CD14-positive monocyte (primary cell): ENCODE data around the gene MORC3. TPM values are rescaled to one million over a fixed set of nuclear protein-coding genes. Genes with fewer than 3 reads are reported as not detected.
"Not testable (repeated sequence)": the region's sequence is repeated elsewhere in the genome, so short reads cannot be mapped to it uniquely, and the experiment has no call there.

ENCODE experiments used
- DNase-seq, 3 donors: peaks; one replicate each; pipeline ENCODE4 v3.0.0-alpha.2; 2011 to 2022
- H2AFZ ChIP-seq: 2 replicates; pipeline ENCODE4 v1.6.0; 2012; ENCODE audit warnings: mild to moderate bottlenecking, low read depth, low read length, inconsistent platforms; ENCODE audit not compliant: insufficient read depth, poor library complexity, severe bottlenecking
- H3K27ac ChIP-seq, 2 donors: 1 replicate in 1 of 2; 2 replicates in 1 of 2; pipeline ENCODE4 v1.5.1; 2012 to 2013; ENCODE audit warnings: low read length in 2 of 2, control low read depth in 1 of 2, inconsistent platforms in 1 of 2, low read depth in 1 of 2, mild to moderate bottlenecking in 1 of 2
- H3K27me3 ChIP-seq, 2 donors: one replicate each; pipeline versions ENCODE4 v1.6.0 to v1.6.1; 2011 to 2013; ENCODE audit warnings: low read length in 2 of 2; ENCODE audit not compliant: control insufficient read depth in 2 of 2, insufficient read depth in 2 of 2
- H3K36me3 ChIP-seq, 2 donors: replicated peaks in 1 of 2; 1 replicate in 1 of 2; 2 replicates in 1 of 2; pipeline versions ENCODE4 v1.5.1 to v1.6.1; 2012 to 2013; ENCODE audit warnings: low read length in 2 of 2, control low read depth in 1 of 2, inconsistent platforms in 1 of 2, mild to moderate bottlenecking in 1 of 2; ENCODE audit not compliant: insufficient read depth in 2 of 2, control insufficient read depth in 1 of 2
- H3K4me1 ChIP-seq, 2 donors: 1 replicate in 1 of 2; 2 replicates in 1 of 2; pipeline versions ENCODE4 v1.5.1 to v1.6.1; 2012 to 2013; ENCODE audit warnings: low read length in 2 of 2, control low read depth in 1 of 2, inconsistent platforms in 1 of 2, mild to moderate bottlenecking in 1 of 2, moderate library complexity in 1 of 2; ENCODE audit not compliant: insufficient read depth in 2 of 2, control insufficient read depth in 1 of 2
- H3K4me2 ChIP-seq: replicated peaks from 2 replicates; pipeline ENCODE3; 2012; ENCODE audit warnings: low read length, moderate library complexity, mild to moderate bottlenecking; ENCODE audit not compliant: poor library complexity, severe bottlenecking; ENCODE audit errors: extremely low read depth
- H3K4me3 ChIP-seq, 3 experiments: fragments of 200-600 bp in 1 of 3; sonication (generic) in 1 of 3; replicated peaks in 1 of 3; 1 replicate in 2 of 3; 2 replicates in 1 of 3; pipeline ENCODE4 v1.5.1; 2011 to 2013; ENCODE audit warnings: low read length in 3 of 3, mild to moderate bottlenecking in 3 of 3, control low read depth in 2 of 3, low read depth in 2 of 3, inconsistent platforms in 1 of 3, moderate library complexity in 1 of 3
- H3K79me2 ChIP-seq: 2 replicates; pipeline ENCODE4 v1.6.0; 2012; ENCODE audit warnings: mild to moderate bottlenecking, control low read depth, inconsistent platforms, low read length, moderate library complexity; ENCODE audit not compliant: insufficient read depth
- H3K9ac ChIP-seq: 2 replicates; pipeline ENCODE4 v1.6.0; 2017; ENCODE audit warnings: low read length, mild to moderate bottlenecking; ENCODE audit not compliant: insufficient read depth, poor library complexity, severe bottlenecking
- H3K9me3 ChIP-seq, 2 donors: replicated peaks in 1 of 2; 1 replicate in 1 of 2; 2 replicates in 1 of 2; pipeline versions ENCODE4 v1.5.1 to v1.6.1; 2012 to 2013; ENCODE audit warnings: low read length in 2 of 2, control low read depth in 1 of 2; ENCODE audit not compliant: control insufficient read depth in 1 of 2, insufficient read depth in 1 of 2
- H4K20me1 ChIP-seq: 2 replicates; pipeline ENCODE4 v1.6.0; 2012; ENCODE audit warnings: mild to moderate bottlenecking, low read length, control low read depth, moderate library complexity; ENCODE audit not compliant: insufficient read depth
- H3K27ac Mint-ChIP-seq, 7 donors: one replicate each; pipeline ENCODE4 v1.8.0; 2020; ENCODE audit warnings: mild to moderate bottlenecking in 7 of 7, mixed read lengths in 7 of 7, moderate library complexity in 6 of 7, inconsistent platforms in 2 of 7
- H3K27me3 Mint-ChIP-seq, 3 donors: one replicate each; pipeline ENCODE4 v1.8.0; 2021 to 2022; ENCODE audit warnings: low read depth in 3 of 3, mild to moderate bottlenecking in 3 of 3, mixed read lengths in 3 of 3, moderate library complexity in 3 of 3, inconsistent platforms in 1 of 3
- H3K36me3 Mint-ChIP-seq, 2 donors: one replicate each; pipeline ENCODE4 v1.8.0; 2020; ENCODE audit warnings: mixed read lengths in 2 of 2, inconsistent platforms in 1 of 2, mild to moderate bottlenecking in 1 of 2
- H3K4me1 Mint-ChIP-seq: one replicate; pipeline ENCODE4 v1.8.0; 2020; ENCODE audit warnings: mild to moderate bottlenecking, mixed read lengths
- H3K4me3 Mint-ChIP-seq, 2 donors: one replicate each; pipeline ENCODE4 v1.8.0; 2020; ENCODE audit warnings: mild to moderate bottlenecking in 2 of 2, mixed read lengths in 2 of 2, moderate library complexity in 1 of 2
- H3K9me3 Mint-ChIP-seq, 7 donors: one replicate each; pipeline ENCODE4 v1.8.0; 2020 to 2022; ENCODE audit warnings: mixed read lengths in 7 of 7, mild to moderate bottlenecking in 6 of 7, moderate library complexity in 6 of 7, inconsistent platforms in 2 of 7
- WGBS: methylation state at CpG from one replicate; pipeline ENCODE4 v1.1.5; 2013; ENCODE audit warnings: missing lambda C conversion rate; ENCODE audit not compliant: insufficient coverage; 5-methylcytosine and 5-hydroxymethylcytosine counted together
- intact Hi-C, 2 donors: fragments of 100-400 bp; cut with micrococcal nuclease; formaldehyde crosslinking; loops; one replicate each; pipeline versions ENCODE4 v1.15.0 to v1.15.1; 2023
- polyA plus RNA-seq, 3 donors: library from polyadenylated mRNA; depleted of rRNA in 1 of 3; unstranded in 2 of 3; stranded (reverse) in 1 of 3; fragments of 300-500 nt in 2 of 3; fragments of >200 nt in 1 of 3; fragmentation: Illumina TruSeq in 2 of 3; gene quantifications; 1 replicate in 2 of 3; 2 replicates in 1 of 3; pipeline ENCODE4 v1.2.3, GENCODE V29; 2012 to 2021
- TF ChIP-seq, protein P1 (sequence below): fragments of 200-600 bp; IDR thresholded peaks from one replicate; pipeline ENCODE4 v1.8.0; 2022; ENCODE audit warnings: antibody characterized with exemption, mild to moderate bottlenecking

MORC3 gene
- polyA plus RNA-seq, 3 donors, result 16.3 to 27.6 (median 25.5) TPM

DNA sequence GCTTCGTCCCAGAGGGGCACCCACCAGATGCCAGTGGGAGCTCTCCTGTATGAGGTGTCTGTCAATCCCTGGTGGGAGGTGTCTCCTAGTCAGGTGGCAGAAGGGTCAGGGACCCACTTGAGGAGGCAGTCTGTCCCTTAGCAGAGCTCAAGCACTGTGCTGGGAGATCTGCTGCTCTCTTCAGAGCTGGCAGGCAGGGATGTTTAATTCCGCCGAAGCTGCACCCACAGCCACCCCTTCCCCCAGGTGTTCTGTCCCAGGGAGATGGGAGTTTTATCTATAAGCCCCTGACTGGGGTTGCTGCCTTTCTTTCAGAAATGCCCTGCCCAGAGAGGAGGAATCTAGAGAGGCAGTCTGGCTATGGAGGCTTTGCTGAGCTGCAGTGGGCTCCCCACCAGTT is 4.0 kb upstream of the MORC3 start:
- H3K4me1 ChIP-seq, result peaks cover 10 to 11% of the 10 kb centered on the region in 2 donors
- 100% methylated on average over 1 of the region's 3 CpGs for WGBS
- H3K4me3 Mint-ChIP-seq, H2AFZ ChIP-seq, H3K4me1 Mint-ChIP-seq, H3K27me3 Mint-ChIP-seq, H3K9me3 ChIP-seq, H4K20me1 ChIP-seq, H3K79me2 ChIP-seq, H3K27ac ChIP-seq, H3K9ac ChIP-seq, H3K36me3 Mint-ChIP-seq, intact Hi-C loops, H3K27ac Mint-ChIP-seq, DNase-seq, H3K4me3 ChIP-seq, H3K36me3 ChIP-seq, H3K4me2 ChIP-seq, H3K27me3 ChIP-seq: not testable (repeated sequence)
- peaks cover 0 to 16% (median 8%) of the 10 kb centered on the region in 7 donors for H3K9me3 Mint-ChIP-seq

DNA sequence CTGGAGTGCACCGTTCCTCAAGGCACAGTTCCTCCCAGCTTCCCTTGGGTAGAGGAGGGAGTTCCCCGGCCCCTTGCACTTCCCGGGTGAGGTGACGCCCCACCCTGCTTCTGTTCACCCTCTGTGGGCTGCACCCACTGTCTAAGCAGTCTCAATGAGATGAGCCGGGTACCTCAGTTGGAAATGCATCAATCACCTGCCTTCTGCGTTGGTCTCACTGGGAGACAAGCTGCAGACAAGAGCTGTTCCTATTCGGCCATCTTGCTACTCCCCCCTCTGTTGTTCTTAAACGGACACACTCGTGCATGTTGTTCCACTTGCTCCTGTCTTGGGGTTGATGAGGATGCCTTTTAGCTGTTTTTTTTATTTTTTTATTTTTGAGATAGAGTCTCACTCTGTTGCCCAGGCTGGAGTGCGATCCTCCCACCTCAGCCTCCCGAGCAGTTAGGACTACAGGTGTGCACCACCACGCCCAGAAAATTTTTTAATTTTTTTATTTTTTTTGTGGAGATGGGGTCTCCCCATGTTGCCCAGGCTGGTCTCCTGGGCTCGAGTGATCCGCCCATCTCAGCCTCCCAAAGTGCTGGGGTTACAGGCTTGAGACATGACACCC is 3.0 kb upstream of the MORC3 start:
- Mint-ChIP-seq H3K9me3 (peaks cover 0 to 16% (median 8%) of the 10 kb centered on the region in 7 donors), H3K4me1 (peaks cover 13% of the 10 kb centered on the region), H3K4me3 (no peak overlapping the region), H3K36me3 (no peaks in the 10 kb centered on the region), H3K27ac (no peak overlapping the region), H3K27me3 (peaks cover 0 to 7% (median 2%) of the 10 kb centered on the region in 3 donors)
- DNase-seq, result no peak
- Histone ChIP-seq H3K27me3 (no peaks in the 10 kb centered on the region), H2AFZ (no peak overlapping the region), H3K9ac (no peak overlapping the region), H3K4me1 (peaks cover 18 to 19% of the 10 kb centered on the region in 2 donors), H3K27ac (no peak overlapping the region), H3K9me3 (peaks cover 0 to 4% of the 10 kb centered on the region in 2 donors), H3K36me3 (no peaks in the 10 kb centered on the region), H3K79me2 (peaks cover 18% of the 10 kb centered on the region), H3K4me3 (no peak overlapping the region), H4K20me1 (peaks cover 12% of the 10 kb centered on the region), H3K4me2 (no peak overlapping the region)
- TF ChIP-seq, protein P1, sequence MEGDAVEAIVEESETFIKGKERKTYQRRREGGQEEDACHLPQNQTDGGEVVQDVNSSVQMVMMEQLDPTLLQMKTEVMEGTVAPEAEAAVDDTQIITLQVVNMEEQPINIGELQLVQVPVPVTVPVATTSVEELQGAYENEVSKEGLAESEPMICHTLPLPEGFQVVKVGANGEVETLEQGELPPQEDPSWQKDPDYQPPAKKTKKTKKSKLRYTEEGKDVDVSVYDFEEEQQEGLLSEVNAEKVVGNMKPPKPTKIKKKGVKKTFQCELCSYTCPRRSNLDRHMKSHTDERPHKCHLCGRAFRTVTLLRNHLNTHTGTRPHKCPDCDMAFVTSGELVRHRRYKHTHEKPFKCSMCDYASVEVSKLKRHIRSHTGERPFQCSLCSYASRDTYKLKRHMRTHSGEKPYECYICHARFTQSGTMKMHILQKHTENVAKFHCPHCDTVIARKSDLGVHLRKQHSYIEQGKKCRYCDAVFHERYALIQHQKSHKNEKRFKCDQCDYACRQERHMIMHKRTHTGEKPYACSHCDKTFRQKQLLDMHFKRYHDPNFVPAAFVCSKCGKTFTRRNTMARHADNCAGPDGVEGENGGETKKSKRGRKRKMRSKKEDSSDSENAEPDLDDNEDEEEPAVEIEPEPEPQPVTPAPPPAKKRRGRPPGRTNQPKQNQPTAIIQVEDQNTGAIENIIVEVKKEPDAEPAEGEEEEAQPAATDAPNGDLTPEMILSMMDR, result no peak
- intact Hi-C loops, result no loop called here
- 100% methylated on average over 5 of the region's 14 CpGs for WGBS

DNA sequence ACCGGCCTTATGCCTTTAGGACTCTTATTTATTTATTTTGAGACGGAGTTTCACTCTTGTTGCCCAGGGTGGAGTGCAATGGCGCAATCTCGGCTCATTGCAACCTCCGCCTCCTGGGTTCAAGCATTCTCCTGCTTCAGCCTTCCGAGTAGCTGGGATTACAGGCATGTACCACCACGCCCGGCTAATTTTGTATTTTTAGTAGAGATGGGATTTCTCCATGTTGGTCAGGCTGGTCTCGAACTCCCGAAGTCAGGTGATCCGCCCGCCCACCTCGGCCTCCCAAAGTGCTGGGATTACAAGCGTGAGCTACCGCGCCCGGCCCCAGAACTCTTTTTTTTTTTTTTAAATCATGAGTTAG is 611 bp upstream of the MORC3 start:
- Histone ChIP-seq H3K9ac (peak overlapping the region; percentile 97), H4K20me1 (peaks cover 34% of the 10 kb centered on the region), H2AFZ (peak overlapping the region; percentile 80), H3K4me2 (peak overlapping the region; percentile 74), H3K79me2 (peaks cover 42% of the 10 kb centered on the region), H3K27ac (peak overlapping the region; percentile 86 to 90), H3K4me1 (peaks cover 36 to 40% of the 10 kb centered on the region in 2 donors), H3K4me3 (peak overlapping the region; percentile 21 to 93 (median 81))
- WGBS, result 40% methylated on average over 5 of the region's 17 CpGs
- Mint-ChIP-seq H3K9me3 (peaks cover 0 to 15% (median 6%) of the 10 kb centered on the region in 7 donors), H3K36me3 (peaks cover 10 to 11% of the 10 kb centered on the region in 2 donors), H3K4me1 (peaks cover 33% of the 10 kb centered on the region), H3K27ac (peak overlapping the region; percentile 90 to 98 (median 96)), H3K4me3 (peak overlapping the region; percentile 83 to 94)
- H3K9me3 ChIP-seq, intact Hi-C loops, DNase-seq, H3K36me3 ChIP-seq, H3K27me3 ChIP-seq, H3K27me3 Mint-ChIP-seq: not testable (repeated sequence)
